WTC11 (cell line): Measurements from ENCODE around the gene HMBS. TPM values are rescaled to one million over a fixed set of nuclear protein-coding genes. Genes with fewer than 3 reads are reported as not detected.
"Not testable (repeated sequence)": the region's sequence is repeated elsewhere in the genome, so short reads cannot be mapped to it uniquely, and the experiment has no call there.

ENCODE experiments used
- ATAC-seq: fragments of 200-7000 bp; cut with Tn5 transposase; 2 replicates; pipeline ENCODE4 v1.10.0; 2021; ENCODE audit warnings: mild to moderate bottlenecking, moderate library complexity
- CTCF ChIA-PET: fragments of 300-600 bp; sonication (Branson Sonifier 250); formaldehyde crosslinking; loops from one replicate; lab custom pipeline; 2021; ENCODE audit warnings: antibody characterized with exemption; lab: Charles Lee
- POLR2A ChIA-PET: fragments of 350-600 bp; sonication (Branson Sonifier 250); formaldehyde crosslinking; loops from one replicate; lab custom pipeline; 2021; ENCODE audit warnings: antibody characterized with exemption; lab: Charles Lee
- DNase-seq: peaks from one replicate; pipeline ENCODE4 v3.0.0; 2021; ENCODE audit warnings: low spot score
- H3K27ac Mint-ChIP-seq: 2 replicates; pipeline ENCODE4 v1.8.0; 2021; ENCODE audit warnings: mixed read lengths
- H3K27me3 Mint-ChIP-seq: 2 replicates; pipeline ENCODE4 v1.8.0; 2021; ENCODE audit warnings: low read depth, mild to moderate bottlenecking, moderate library complexity, mixed read lengths
- H3K36me3 Mint-ChIP-seq: 2 replicates; pipeline ENCODE4 v1.8.0; 2021; ENCODE audit warnings: mixed read lengths
- H3K4me1 Mint-ChIP-seq: 2 replicates; pipeline ENCODE4 v1.8.0; 2022; ENCODE audit warnings: mixed read lengths
- H3K4me3 Mint-ChIP-seq: 2 replicates; pipeline ENCODE4 v1.8.0; 2021; ENCODE audit warnings: mild to moderate bottlenecking, moderate library complexity, mixed read lengths
- H3K9me3 Mint-ChIP-seq: 2 replicates; pipeline ENCODE4 v1.8.0; 2021; ENCODE audit warnings: mixed read lengths
- AFF4 ChIP-seq: sonication (generic); formaldehyde crosslinking; IDR thresholded peaks from 2 replicates; pipeline ENCODE4 v1.8.1; 2023; ENCODE audit warnings: mild to moderate bottlenecking, missing genetic modification reagents, borderline replicate concordance
- FOXP4 ChIP-seq: sonication (generic); formaldehyde crosslinking; IDR thresholded peaks from 2 replicates; pipeline ENCODE4 v1.8.0; 2022; ENCODE audit warnings: mild to moderate bottlenecking, missing genetic modification reagents
- NFATC4 ChIP-seq: fragments of 250-450 bp; sonication (Bioruptor Pico); IDR thresholded peaks from 2 replicates; pipeline ENCODE4 v1.9.0; 2021; ENCODE audit warnings: mild to moderate bottlenecking
- PRRX2 ChIP-seq: fragments of 250-450 bp; sonication (Bioruptor Pico); IDR thresholded peaks from 2 replicates; pipeline ENCODE4 v1.8.0; 2021; ENCODE audit warnings: mild to moderate bottlenecking
- SP1 ChIP-seq: sonication (generic); formaldehyde crosslinking; conservative IDR thresholded peaks from 2 replicates; pipeline ENCODE4 v1.8.1; 2022; ENCODE audit warnings: missing genetic modification reagents
- TEAD1 ChIP-seq: sonication (generic); formaldehyde crosslinking; IDR thresholded peaks from 2 replicates; pipeline ENCODE4 v1.8.0; 2022; ENCODE audit warnings: mild to moderate bottlenecking, missing genetic modification reagents
- TEAD4 ChIP-seq: sonication (generic); formaldehyde crosslinking; IDR thresholded peaks from 2 replicates; pipeline ENCODE4 v1.8.0; 2022; ENCODE audit warnings: mild to moderate bottlenecking, missing genetic modification reagents
- USF1 ChIP-seq: sonication (generic); formaldehyde crosslinking; IDR thresholded peaks from 2 replicates; pipeline ENCODE4 v1.8.0; 2022; ENCODE audit warnings: mild to moderate bottlenecking, missing genetic modification reagents
- USF2 ChIP-seq: sonication (generic); formaldehyde crosslinking; IDR thresholded peaks from 2 replicates; pipeline ENCODE4 v1.8.1; 2023; ENCODE audit warnings: mild to moderate bottlenecking, missing genetic modification reagents, moderate library complexity
- ZBTB43 ChIP-seq: sonication (generic); formaldehyde crosslinking; IDR thresholded peaks from 2 replicates; pipeline ENCODE4 v1.8.1; 2023; ENCODE audit warnings: mild to moderate bottlenecking, missing genetic modification reagents
- ZNF138 ChIP-seq: sonication (generic); formaldehyde crosslinking; conservative IDR thresholded peaks from 2 replicates; pipeline ENCODE4 v1.8.1; 2022; ENCODE audit warnings: mild to moderate bottlenecking, moderate library complexity, missing genetic modification reagents
- ZNF263 ChIP-seq: sonication (generic); formaldehyde crosslinking; IDR thresholded peaks from 2 replicates; pipeline ENCODE4 v1.8.1; 2022; ENCODE audit warnings: low read depth, mild to moderate bottlenecking, moderate library complexity, missing genetic modification reagents
- ZNF396 ChIP-seq: fragments of 250-450 bp; sonication (Bioruptor Pico); IDR thresholded peaks from 2 replicates; pipeline ENCODE4 v1.8.0; 2021; ENCODE audit warnings: mild to moderate bottlenecking, moderate library complexity, borderline replicate concordance
- ZNF416 ChIP-seq: fragments of 250-450 bp; sonication (Bioruptor Pico); IDR thresholded peaks from 2 replicates; pipeline ENCODE4 v1.9.0; 2021; ENCODE audit warnings: mild to moderate bottlenecking, inconsistent platforms
- total RNA-seq: library from RNA; stranded (reverse); gene quantifications from 3 replicates; pipeline ENCODE4 v1.2.3, GENCODE V29; 2021

Gene HMBS
- total RNA-seq, 1 experiment from 2014 or later: 62.3 TPM

GRCh38 chr11:119101759-119102423 lies 17.2 kb downstream of the HMBS start, which contains the start of gene DPAGT1 (continued):
- peak; percentile 79; the same call in 1 of the 2 replicates for TF ChIP-seq ZNF263 (CRISPR knock-in tag)
- TF ChIP-seq USF1 (CRISPR knock-in tag): peak; percentile 95
- no peak for TF ChIP-seq ZNF396 (CRISPR knock-in tag)
- no peak for TF ChIP-seq ZBTB43 (CRISPR knock-in tag)
- no peak for TF ChIP-seq ZNF138
- no peak for TF ChIP-seq NFATC4 (CRISPR knock-in tag)
- peak; percentile 24; the same call in 1 of the 2 replicates for TF ChIP-seq SP1
- no peak for TF ChIP-seq ZNF416 (CRISPR knock-in tag)
- 0 out of 2 replicates have a peak, but pooled peaks have one; percentile 28 for TF ChIP-seq TEAD4 (CRISPR knock-in tag)
- no peak for TF ChIP-seq PRRX2 (CRISPR knock-in tag)
- peak; percentile 95 for TF ChIP-seq USF2 (CRISPR knock-in tag)
- peak; percentile 79 for TF ChIP-seq TEAD1 (CRISPR knock-in tag)
- TF ChIP-seq FOXP4 (CRISPR knock-in tag): 0 out of 2 replicates have a peak, but pooled peaks have one; percentile 18
- TF ChIP-seq AFF4 (CRISPR knock-in tag): no peak

- H3K36me3 Mint-ChIP-seq, H3K9me3 Mint-ChIP-seq, DNase-seq, ATAC-seq, H3K27me3 Mint-ChIP-seq: not testable (repeated sequence)
- POLR2A ChIA-PET: interaction anchor here (1.0 to 1.5 kb wide), 4 partner anchors 18 to 468 kb away, joined by 3 to 6 read pairs (median 4); partner anchors contain the start of genes HINFP, RPS25 and TRAPPC4
- H3K4me3 Mint-ChIP-seq: peak overlapping the region; percentile 92
- CTCF ChIA-PET: interaction anchor here (0.6 to 1.9 kb wide), 15 partner anchors 9 to 357 kb away, joined by 3 to 15 read pairs (median 6); partner anchors contain the start of genes ABCG4, HINFP and VPS11
- H3K4me1 Mint-ChIP-seq: peaks cover 33% of the 10 kb centered on the region
- H3K27ac Mint-ChIP-seq: peak overlapping the region; percentile 100
These were observed 18.5 kb downstream of the HMBS start for GRCh38 chr11:119103161-119103664.
